Left renal cortex interstitium (tissue), 4 donors: ENCODE data around the gene PPP1R8. TPM values are rescaled to one million over a fixed set of nuclear protein-coding genes. Genes with fewer than 3 reads are reported as not detected.
"Not testable (repeated sequence)": the region's sequence is repeated elsewhere in the genome, so short reads cannot be mapped to it uniquely, and the experiment has no call there.

Experiments
- DNase-seq, 4 donors: peaks; one replicate each; pipeline ENCODE4 v3.0.0-alpha.2; 2013; ENCODE audit warnings: low read depth in 4 of 4, low spot score in 2 of 4, missing footprints in 1 of 4
- polyA plus RNA-seq, 4 donors: library from polyadenylated mRNA; unstranded; fragments of 120-200 nt; gene quantifications; one replicate each; pipeline ENCODE4 v1.2.1, GENCODE V29; 2013; ENCODE audit not compliant: insufficient read length in 4 of 4

PPP1R8 gene
- polyA plus RNA-seq, 4 donors: 50.9 to 66.3 (median 52.8) TPM

DNA sequence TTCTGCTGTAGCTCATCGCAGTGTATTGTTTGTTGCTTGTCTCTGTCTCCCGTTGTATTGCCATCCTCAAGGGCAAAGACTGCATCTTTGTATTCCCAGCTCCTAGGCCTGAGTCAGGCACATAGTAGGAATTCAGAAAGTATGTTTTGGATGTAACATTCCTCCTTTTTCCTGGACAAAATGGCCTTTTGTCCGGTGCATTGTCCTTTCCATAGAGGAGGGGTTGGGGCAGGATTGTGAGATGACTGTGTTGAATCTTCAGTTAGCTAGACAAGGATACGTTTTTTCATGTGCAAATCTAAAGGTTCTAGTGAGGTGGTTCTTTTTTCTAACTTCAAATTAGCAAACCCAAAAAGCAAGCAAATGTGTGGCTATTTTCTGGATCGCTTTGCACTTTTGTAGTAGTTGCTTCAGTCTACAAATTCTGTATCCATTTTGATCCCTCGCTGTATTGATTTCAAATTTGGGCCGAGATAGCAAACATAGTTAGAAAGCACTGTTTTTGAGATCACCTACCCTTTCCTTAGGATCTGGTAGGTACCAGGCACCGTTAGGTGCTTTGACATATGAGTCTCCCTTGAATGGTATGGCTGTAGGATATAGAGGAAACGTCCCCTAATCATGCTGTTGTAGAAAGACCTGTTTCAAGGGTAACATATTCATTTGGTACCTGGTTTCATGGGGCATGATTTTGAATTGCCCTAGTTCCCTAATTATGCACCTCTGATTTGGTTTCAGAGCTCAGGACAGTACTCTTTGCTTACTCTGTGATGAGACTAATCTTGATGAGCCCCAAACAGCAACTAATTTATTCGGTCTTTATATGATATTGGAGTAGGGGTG lies 1.2 kb downstream of the PPP1R8 start:
- no peak for DNase-seq

- DNase-seq: no peak
These were observed 2.2 kb downstream of the PPP1R8 start for GRCh38 chr1:27832762-27833161.

GRCh38 chr1:27833470-27833869 lies 2.9 kb downstream of the PPP1R8 start:
- DNase-seq: no peak

DNA sequence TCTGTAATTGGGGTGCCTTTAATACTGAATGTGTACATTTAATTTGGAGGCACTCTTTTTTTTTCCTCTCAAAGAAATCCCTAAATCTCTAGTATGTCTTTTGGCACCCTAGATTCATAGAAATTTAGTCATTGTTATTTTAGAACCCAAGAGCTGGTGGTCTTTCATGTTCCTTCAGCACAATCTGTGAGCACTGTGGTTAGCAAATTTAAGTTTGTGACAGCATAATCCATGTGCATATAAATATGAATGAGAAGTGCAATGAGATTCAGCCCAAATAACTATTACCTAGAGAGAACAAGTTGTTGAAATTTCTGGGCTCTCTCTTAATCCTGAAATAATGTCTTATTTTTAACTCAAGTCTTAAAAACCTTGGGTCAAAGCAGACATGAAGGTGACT lies 4.5 kb downstream of the PPP1R8 start:
- no peak for DNase-seq

DNA sequence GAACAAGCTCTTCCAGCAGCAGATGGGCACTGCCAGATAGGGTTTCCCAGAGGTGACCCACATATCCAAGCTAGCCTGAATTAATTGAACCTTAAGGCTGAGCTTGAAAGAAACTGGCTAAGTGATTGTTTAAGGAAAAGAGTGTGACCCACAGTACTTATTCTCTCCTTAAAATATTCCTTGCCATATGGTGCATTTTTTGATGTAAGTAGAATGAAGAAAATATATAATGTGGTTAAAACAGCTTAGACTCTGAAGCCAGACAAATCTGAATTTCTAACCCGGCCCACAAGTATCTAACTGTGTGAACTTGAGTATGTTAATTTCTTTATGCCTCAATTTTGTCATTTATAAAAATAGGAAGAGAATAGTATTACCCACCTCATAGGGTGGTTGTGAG lies 4.9 kb downstream of the PPP1R8 start:
- DNase-seq: no peak

DNA sequence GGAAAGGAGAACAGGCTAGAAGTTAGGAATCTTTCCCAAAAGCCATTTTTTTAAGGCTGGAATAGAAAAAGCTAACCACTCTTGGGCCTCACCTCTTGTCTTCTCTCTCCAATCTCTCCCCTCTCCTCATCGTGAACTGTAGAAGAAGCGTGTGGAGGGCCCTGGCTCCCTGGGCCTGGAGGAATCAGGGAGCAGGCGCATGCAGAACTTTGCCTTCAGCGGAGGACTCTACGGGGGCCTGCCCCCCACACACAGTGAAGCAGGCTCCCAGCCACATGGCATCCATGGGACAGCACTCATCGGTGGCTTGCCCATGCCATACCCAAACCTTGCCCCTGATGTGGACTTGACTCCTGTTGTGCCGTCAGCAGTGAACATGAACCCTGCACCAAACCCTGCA lies 19.4 kb downstream of the PPP1R8 start:
- DNase-seq: no peak

DNA sequence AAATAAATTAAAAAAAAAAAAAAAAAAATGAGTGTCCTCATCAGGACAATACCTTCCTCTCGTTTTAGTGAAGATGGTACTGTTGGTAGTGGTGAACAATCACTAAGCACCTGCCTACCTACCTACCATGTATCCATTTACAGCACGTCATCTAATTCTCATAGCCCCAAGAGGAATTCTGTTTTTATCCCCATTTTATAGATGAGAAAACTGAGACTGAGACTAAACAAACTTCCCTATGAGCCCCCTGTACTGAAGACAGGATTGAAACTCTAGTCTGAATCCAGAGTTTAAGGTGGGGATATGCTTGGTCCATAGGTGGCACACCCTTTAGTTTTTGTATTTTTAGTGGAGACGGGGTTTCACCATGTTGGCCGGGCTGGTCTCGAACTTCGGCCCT lies 24.5 kb downstream of the PPP1R8 start:
- no peak for DNase-seq

DNA sequence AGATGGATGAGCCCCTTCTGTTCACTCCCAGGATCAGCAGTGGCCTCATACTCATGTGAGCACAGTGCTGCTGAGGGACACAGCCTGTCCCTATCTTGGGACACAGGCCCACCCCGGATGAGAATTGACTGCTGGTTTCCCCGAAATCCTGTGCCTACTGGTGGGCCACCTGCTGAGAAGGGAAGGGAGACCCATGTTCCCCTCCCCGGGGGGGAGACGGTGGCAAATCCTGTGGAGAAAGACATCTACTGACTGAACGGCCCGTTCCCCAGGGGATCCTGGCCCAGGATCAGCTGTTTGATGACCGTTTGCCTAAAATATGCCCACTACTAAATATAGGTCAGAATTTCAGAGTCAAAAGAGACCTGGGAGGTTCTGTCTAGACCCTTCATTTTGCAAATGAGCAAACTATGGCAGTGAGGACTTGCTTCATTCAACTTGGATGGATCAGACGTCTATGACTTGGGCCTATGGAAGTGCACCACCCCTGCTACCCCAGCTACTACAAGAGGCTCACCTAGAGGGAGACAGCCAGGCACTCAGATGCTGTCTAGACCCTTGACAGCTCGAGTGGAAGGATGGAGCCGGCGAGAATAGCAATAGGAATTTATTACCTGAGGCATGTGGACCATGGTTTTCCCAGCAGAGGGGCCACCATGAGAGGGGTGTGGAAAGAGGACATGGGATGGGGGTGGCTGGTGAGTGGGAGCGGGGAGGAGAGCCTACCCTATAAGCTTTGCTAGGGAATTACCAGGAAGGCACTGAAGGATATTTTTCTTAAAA lies 26.2 kb downstream of the PPP1R8 start:
- DNase-seq: no peak

- DNase-seq: not testable (repeated sequence)
These were observed 27.0 kb downstream of the PPP1R8 start for GRCh38 chr1:27857552-27857951.

DNA sequence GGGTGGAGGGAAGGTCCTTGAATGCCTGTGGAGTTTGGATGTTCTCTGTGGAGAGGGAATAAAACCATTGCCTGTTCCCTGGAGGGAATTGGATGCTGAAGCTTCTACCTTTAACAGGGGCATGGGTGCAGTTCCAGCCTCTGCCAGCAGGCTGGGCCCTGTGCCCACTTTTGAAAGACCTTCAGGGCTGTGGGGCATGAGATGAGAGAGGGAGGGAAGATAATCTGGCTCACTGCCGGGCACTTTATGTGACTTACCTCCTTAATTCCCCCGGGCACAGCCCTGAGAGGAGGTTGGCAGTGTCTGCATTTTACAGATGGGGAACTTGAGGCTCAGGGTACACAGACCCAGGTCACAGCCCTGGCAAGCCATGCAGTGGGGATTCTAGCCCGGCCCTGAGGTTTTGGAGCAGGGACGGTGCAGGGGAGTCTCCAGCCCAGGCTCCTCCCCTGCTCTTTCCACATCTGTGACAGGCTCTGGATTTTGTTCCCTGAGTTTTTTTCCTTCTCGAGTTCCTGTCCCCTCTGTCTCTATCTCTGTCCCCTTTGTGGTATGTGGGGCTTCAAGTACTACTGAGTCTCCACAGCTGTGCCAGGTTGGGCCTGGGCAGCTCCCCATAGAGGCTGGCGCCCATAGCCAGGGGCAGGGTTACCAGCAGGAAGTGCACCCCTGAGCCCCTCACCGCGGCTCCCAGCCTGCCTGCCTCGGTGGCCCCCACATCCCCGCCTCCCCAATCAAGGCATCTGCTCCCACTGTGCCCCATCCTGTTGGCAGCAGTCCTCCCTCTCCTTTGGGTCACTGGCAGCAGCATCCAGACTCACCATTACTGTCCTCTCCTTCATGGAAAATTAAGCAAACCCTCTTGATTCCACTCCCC lies 27.7 kb downstream of the PPP1R8 start:
- peak in 2 of 4 donors; percentile 59 to 62 for DNase-seq

DNA sequence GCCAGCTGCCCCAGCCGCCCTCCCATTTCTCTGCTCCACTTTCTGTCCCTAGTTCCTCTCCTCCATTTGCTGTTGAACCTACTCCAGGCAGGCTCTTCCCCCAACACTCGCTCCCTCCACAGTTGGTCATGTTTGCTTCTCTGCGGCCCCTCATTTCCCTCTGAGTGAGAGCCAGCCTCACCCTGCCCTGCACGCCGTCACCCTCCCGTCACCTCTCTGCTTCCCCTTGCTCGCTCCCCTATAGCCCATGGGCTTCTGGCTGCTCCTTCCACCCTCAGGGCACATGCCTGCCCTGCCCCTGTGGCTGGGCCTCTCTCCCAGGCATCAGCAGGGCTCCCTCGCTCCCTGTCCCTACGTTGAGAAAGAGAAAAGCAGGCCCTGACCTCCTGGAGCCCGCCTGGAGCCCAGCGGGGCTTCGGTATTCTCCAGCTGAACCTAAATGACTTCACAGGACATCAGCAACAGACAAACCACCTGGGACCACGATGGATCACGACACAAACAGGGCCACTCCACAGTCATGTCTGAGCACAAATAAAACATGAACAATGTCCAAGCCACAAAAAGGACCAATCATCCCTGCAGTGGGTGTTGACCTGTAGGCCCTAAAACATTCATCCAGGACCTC lies 28.5 kb downstream of the PPP1R8 start:
- no peak for DNase-seq

GRCh38 chr1:27861436-27861835 lies 30.9 kb downstream of the PPP1R8 start:
- no peak for DNase-seq

DNA sequence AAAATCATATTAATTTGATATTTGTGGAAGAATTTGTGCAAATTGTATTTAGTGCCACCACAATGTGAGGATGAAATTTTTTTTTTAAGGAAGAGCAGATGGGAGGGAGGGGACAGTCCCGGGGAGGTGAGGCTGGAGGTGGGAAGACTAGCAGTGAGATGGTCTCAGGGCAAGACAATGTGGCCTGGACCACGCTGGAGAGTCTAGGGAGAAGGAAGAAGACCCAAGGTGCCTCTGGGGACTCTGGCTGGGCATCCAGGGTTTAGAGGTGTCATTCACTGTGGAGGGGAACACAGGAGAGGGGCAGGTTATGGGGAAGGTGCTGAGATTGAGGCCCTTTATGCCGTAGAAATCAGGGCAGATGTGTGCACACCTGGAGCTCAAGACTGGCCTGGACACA lies 31.4 kb downstream of the PPP1R8 start:
- no peak for DNase-seq

- DNase-seq: peak in 1 of 4 donors; percentile 49
These were observed 32.3 kb downstream of the PPP1R8 start for GRCh38 chr1:27862671-27863537.

- no peak for DNase-seq
These were observed 32.9 kb downstream of the PPP1R8 start for GRCh38 chr1:27863538-27863915.

DNA sequence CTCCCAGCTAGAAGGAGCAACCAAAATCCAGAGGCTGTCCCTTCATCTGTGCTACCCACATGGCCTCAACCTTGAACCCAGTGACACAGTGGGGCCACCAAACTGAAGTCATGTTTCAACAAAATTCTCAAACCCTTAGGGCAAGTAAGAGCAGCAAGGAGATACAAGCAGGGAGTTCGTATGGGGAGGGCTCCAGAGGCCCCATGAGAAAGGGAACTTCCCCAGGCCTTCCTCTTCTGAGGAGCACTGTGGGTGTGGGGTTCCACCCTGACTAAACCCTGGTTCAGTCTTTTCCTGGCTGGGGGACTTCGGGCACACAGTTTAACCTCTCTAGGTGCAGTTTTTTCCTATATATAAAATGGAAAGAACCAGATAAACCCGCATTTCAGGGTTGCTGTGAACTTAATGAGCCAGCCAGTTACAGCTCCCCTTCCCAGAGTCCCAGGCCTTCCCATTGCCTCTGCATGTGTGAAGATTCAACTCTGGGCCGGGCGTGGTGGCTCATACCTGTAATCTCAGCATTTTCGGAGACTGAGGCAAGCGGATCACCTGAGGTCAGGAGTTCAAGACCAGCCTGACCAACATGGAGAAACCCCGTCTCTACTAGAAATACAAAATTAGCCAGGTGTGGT lies 33.8 kb downstream of the PPP1R8 start:
- no peak for DNase-seq

GRCh38 chr1:27865821-27866220 lies 35.2 kb downstream of the PPP1R8 start:
- no peak for DNase-seq

- DNase-seq: no peak
These were observed 38.0 kb downstream of the PPP1R8 start for GRCh38 chr1:27868556-27868931.
